Choroid plexus epithelial cell (primary cell): ENCODE results near the gene CFAP99.
"Not testable (repeated sequence)": the region's sequence is repeated elsewhere in the genome, so short reads cannot be mapped to it uniquely, and the experiment has no call there.

ENCODE experiments used
- DNase-seq: peaks from one replicate; pipeline ENCODE4 v3.0.0-alpha.2; 2010; ENCODE audit warnings: low read depth
- H3K4me3 ChIP-seq: 2 replicates; pipeline ENCODE4 v1.5.1; 2011; ENCODE audit warnings: low read depth, mild to moderate bottlenecking, control low read depth, low read length, moderate library complexity
- TF ChIP-seq, protein P1 (sequence below): conservative IDR thresholded peaks from 2 replicates; pipeline ENCODE4 v1.5.1; 2011; ENCODE audit warnings: low read depth, mild to moderate bottlenecking, control low read depth, inconsistent platforms, low read length, moderate library complexity

The CFAP99 gene

DNA sequence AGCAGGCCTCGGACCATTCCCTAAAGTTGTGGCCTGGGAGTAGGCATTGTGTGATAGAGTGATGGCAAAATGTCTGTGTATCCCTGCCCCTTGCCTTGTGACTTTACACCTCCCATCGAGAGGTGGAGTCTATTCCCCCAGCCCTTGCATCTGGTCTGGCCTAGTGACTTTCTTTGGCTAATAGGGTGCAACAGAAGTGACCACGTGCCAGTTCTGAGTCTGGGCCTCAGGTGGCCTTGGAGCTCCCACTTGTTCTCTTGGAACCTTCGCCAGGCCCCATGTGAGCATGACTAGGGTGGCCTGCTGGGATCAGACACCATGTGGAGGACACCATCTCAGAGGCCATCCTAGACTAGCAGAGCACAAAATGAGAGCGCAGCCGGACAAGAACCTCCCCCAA is 46.3 kb downstream of the CFAP99 start:
- no peak overlapping the region for H3K4me3 ChIP-seq
- TF ChIP-seq, protein P1, sequence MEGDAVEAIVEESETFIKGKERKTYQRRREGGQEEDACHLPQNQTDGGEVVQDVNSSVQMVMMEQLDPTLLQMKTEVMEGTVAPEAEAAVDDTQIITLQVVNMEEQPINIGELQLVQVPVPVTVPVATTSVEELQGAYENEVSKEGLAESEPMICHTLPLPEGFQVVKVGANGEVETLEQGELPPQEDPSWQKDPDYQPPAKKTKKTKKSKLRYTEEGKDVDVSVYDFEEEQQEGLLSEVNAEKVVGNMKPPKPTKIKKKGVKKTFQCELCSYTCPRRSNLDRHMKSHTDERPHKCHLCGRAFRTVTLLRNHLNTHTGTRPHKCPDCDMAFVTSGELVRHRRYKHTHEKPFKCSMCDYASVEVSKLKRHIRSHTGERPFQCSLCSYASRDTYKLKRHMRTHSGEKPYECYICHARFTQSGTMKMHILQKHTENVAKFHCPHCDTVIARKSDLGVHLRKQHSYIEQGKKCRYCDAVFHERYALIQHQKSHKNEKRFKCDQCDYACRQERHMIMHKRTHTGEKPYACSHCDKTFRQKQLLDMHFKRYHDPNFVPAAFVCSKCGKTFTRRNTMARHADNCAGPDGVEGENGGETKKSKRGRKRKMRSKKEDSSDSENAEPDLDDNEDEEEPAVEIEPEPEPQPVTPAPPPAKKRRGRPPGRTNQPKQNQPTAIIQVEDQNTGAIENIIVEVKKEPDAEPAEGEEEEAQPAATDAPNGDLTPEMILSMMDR = no peak
- DNase-seq = no peak

GRCh38 chr4:2465544-2465943 is 46.8 kb downstream of the CFAP99 start:
- not testable (repeated sequence) for H3K4me3 ChIP-seq, DNase-seq

GRCh38 chr4:2468456-2469191 is 49.9 kb downstream of the CFAP99 start, which contains the start of gene RNF4:
TSS of gene RNF4 (plus strand) at chr4:2469106. CDS start at chr4:2490494, 21,388 bp downstream.
- H3K4me3 ChIP-seq = peak within 1 kb of the TSS; percentile 93

DNA sequence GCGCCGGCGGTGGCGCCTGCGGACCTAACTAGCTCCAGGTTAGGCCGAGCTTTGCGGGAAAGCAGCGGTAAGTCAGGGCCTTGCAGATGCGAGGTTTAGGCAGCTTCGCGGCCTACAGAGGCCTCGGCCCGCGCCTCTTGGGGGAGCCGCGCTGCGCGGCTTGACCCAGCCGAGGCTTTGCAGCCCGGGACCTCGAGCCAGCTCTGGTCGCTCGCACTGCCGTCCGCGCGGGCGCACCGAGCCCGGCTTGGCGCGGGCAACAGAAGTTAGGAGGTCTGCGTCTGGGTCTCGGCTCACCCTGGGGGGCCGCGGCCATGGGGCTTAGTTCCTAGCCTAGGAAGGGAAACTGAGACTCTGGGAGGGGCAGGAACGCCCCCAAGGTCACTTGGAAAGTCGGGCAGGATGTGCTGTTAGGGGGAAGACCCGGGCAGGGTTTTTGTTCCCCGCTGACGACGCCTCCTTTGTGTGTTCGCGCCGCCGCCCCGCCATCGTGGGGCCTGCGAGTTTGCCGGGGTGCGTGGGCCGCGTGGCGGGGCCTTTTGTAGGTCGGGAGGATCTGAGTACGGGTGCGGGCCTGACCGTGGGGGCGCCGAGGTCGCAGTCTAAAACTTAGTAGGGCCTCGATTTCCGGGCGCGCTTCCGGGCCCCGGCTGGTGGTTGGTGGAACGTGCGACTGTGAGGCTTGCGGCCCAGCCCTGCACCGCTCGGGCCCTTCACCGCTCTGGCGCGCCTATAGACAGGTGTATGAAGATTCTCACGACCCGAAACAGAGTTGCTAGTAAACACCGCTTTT is 50.6 kb downstream of the CFAP99 start:
- DNase-seq = peak; percentile 36
- TF ChIP-seq, protein P1 = no peak
- peak overlapping the region; percentile 93 for H3K4me3 ChIP-seq

More at GRCh38 chr4:2468456-2469191, 49.9 kb downstream of the CFAP99 start, which contains the start of gene RNF4:
- TF ChIP-seq, protein P1 = no peak
- DNase-seq = peak; percentile 97

GRCh38 chr4:2470791-2471190 is 52.0 kb downstream of the CFAP99 start:
- TF ChIP-seq, protein P1 = no peak
- H3K4me3 ChIP-seq = no peak overlapping the region

DNA sequence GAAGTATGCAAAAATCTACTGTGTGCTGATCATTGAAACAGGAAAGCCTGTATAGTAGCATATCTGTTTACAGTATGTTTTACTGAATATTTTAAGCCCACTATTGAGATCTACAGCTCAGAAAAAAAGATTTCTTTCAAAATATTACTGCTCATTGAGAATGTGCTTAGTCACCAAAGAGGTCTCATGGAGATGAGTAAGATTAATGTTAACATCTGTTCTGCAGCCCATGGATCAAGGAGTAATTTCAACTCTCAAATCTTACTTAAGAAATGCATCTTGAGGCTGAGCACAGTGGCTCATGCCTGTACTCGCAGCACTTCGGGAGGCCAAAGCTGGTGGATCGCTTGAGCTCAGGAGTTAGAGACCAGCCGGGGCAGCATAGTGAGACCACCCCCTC is 53.4 kb downstream of the CFAP99 start:
- DNase-seq = peak; percentile 69
- no peak overlapping the region for H3K4me3 ChIP-seq
- TF ChIP-seq, protein P1 = no peak

More at GRCh38 chr4:2470791-2471190, 52.0 kb downstream of the CFAP99 start:
- DNase-seq = no peak

- DNase-seq = no peak
- H3K4me3 ChIP-seq = no peak overlapping the region
- TF ChIP-seq, protein P1 = no peak
Observed at GRCh38 chr4:2478229-2478628, 59.5 kb downstream of the CFAP99 start.
